ENCODE measurements around the gene PEMT. TPM values are rescaled to one million over a fixed set of nuclear protein-coding genes. Genes with fewer than 3 reads are reported as not detected.

PEMT gene
- total and polyA plus RNA-seq, 9 of the 15 experiments (the other 6 are each of a cell fraction or from before 2014, with no cell fraction given): 1.4 to 36.4 (median 13.6) TPM

- FAIRE-seq (no peak), DNase-seq (ENCODE audit: extremely low read depth in 1 of 4, low spot score in 3 of 4) (no peak), ATAC-seq (no peak)
- Histone ChIP-seq H3K27ac (ENCODE audit: extremely low read depth, low read depth, low read length) (no peak overlapping the region), H3K4me1 (replicated peaks in 1 of 2; ENCODE audit: control insufficient read depth in 2 of 2, insufficient read depth in 2 of 2, low read length in 2 of 2) (peaks cover 5 to 6% of the 10 kb centered on the region in 2 experiments; a peak in 3 of 5 replicates), H3K9me3 (replicated peaks; ENCODE audit: control insufficient read depth, insufficient read depth, low read depth, low read length) (no peaks in the 10 kb centered on the region), H3K9ac (ENCODE audit: insufficient read depth in 1 of 2, low read depth in 2 of 2, low read length in 2 of 2) (no peak overlapping the region; a peak in 1 of 4 replicates), H3K9me1 (ENCODE audit: control insufficient read depth, insufficient read depth, low read length) (no peaks in the 10 kb centered on the region), H3K4me3 (no peak overlapping the region), H3K4me2 (ENCODE audit: insufficient read depth, low read length) (no peak overlapping the region), H3K27me3 (ENCODE audit: control insufficient read depth in 2 of 2, insufficient read depth in 2 of 2, low read length in 2 of 2) (no peaks in the 10 kb centered on the region), H2AFZ (ENCODE audit: low read depth, low read length) (no peak overlapping the region), H3K79me2 (ENCODE audit: control insufficient read depth, insufficient read depth, low read length) (peaks cover 1% of the 10 kb centered on the region; the same call in 1 of the 3 replicates), H3K36me3 (ENCODE audit: control insufficient read depth, insufficient read depth, low read length) (no peaks in the 10 kb centered on the region), H4K20me1 (replicated peaks; ENCODE audit: control insufficient read depth, insufficient read depth, low read length) (no peaks in the 10 kb centered on the region)
- WGBS (ENCODE audit: insufficient coverage, low coverage, missing lambda C conversion rate): 57% methylated on average over 2 of the region's 2 CpGs
- intact Hi-C loops (cut with micrococcal nuclease) (no loop called here), in situ Hi-C loops (cut with MboI) (no loop called here)
- POLR2A ChIA-PET: interaction anchor here (0.7 kb wide), 1 partner anchor 400 kb away, joined by 6 read pairs; no protein-coding TSS in a partner anchor
- no TSS peak for BruUV-seq (replicated peaks)
- CTCF ChIA-PET (ENCODE audit: low intra/inter-chr PET ratio): no interaction called here
- no peak for TF ChIP-seq NRF1 (conservative IDR thresholded peaks at IDR 0.05 in 1 of 2, IDR thresholded peaks at IDR 0.05 in 1 of 2)
- TF ChIP-seq RBM25 (IDR thresholded peaks at IDR 0.05; ENCODE audit: low read depth, low read length, severe bottlenecking): peak; percentile 52
Measured at GRCh38 chr17:17598003-17598402, 6.5 kb upstream of the PEMT start.

GRCh38 chr17:17595755-17596154 lies 4.2 kb upstream of the PEMT start:
- Histone ChIP-seq H3K9me1 (ENCODE audit: control insufficient read depth, insufficient read depth, low read length) (no peaks in the 10 kb centered on the region), H3K27ac (ENCODE audit: extremely low read depth, low read depth, low read length) (no peak overlapping the region), H2AFZ (ENCODE audit: low read depth, low read length) (no peak overlapping the region), H3K9me3 (replicated peaks; ENCODE audit: control insufficient read depth, insufficient read depth, low read depth, low read length) (no peaks in the 10 kb centered on the region), H3K79me2 (ENCODE audit: control insufficient read depth, insufficient read depth, low read length) (peaks cover 16% of the 10 kb centered on the region; the same call in 2 of the 3 replicates), H3K4me3 (no peak overlapping the region), H3K4me1 (replicated peaks in 1 of 2; ENCODE audit: control insufficient read depth in 2 of 2, insufficient read depth in 2 of 2, low read length in 2 of 2) (peaks cover 6 to 20% of the 10 kb centered on the region in 2 experiments; a peak in 4 of 5 replicates), H4K20me1 (replicated peaks; ENCODE audit: control insufficient read depth, insufficient read depth, low read length) (no peaks in the 10 kb centered on the region), H3K27me3 (ENCODE audit: control insufficient read depth in 2 of 2, insufficient read depth in 2 of 2, low read length in 2 of 2) (no peaks in the 10 kb centered on the region), H3K9ac (ENCODE audit: insufficient read depth in 1 of 2, low read depth in 2 of 2, low read length in 2 of 2) (no peak overlapping the region), H3K36me3 (ENCODE audit: control insufficient read depth, insufficient read depth, low read length) (no peaks in the 10 kb centered on the region), H3K4me2 (ENCODE audit: insufficient read depth, low read length) (no peak overlapping the region)
- CTCF ChIA-PET (ENCODE audit: low intra/inter-chr PET ratio): no interaction called here
- TF ChIP-seq IFI16 (CRISPR knock-in tag; IDR thresholded peaks at IDR 0.05) (no peak), TAL1 (IDR thresholded peaks at IDR 0.05) (no peak), ZBTB5 (IDR thresholded peaks at IDR 0.05) (no peak), ARNT (IDR thresholded peaks at IDR 0.05) (no peak), LEF1 (IDR thresholded peaks at IDR 0.05) (no peak), ZBTB33 (CRISPR knock-in tag; IDR thresholded peaks at IDR 0.05) (no peak), ZKSCAN8 (CRISPR knock-in tag; IDR thresholded peaks at IDR 0.05) (no peak)
- TF ChIP-seq, protein P1, sequence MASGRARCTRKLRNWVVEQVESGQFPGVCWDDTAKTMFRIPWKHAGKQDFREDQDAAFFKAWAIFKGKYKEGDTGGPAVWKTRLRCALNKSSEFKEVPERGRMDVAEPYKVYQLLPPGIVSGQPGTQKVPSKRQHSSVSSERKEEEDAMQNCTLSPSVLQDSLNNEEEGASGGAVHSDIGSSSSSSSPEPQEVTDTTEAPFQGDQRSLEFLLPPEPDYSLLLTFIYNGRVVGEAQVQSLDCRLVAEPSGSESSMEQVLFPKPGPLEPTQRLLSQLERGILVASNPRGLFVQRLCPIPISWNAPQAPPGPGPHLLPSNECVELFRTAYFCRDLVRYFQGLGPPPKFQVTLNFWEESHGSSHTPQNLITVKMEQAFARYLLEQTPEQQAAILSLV (tag; IDR thresholded peaks at IDR 0.05): no peak
- BruUV-seq (replicated peaks): no TSS peak
- POLR2A ChIA-PET: interaction anchor here (0.6 kb wide), 1 partner anchor 1152 kb away, joined by 4 read pairs; no protein-coding TSS in a partner anchor
- DNase-seq (ENCODE audit: extremely low read depth in 1 of 4, low spot score in 3 of 4) (no peak), FAIRE-seq (no peak), ATAC-seq (no peak)
- intact Hi-C loops (cut with micrococcal nuclease): no loop called here
- in situ Hi-C loops (cut with MboI): no loop called here
- WGBS (ENCODE audit: insufficient coverage, low coverage, missing lambda C conversion rate): 63% methylated on average over 4 of the region's 4 CpGs

Data from K562 (cell line).